H9 (cell line): ENCODE results near the gene TBC1D9. TPM values are rescaled to one million over a fixed set of nuclear protein-coding genes. Genes with fewer than 3 reads are reported as not detected.

Experiments
- DNase-seq: peaks from one replicate; pipeline ENCODE4 v3.0.0-alpha.2; 2017
- H2AFZ ChIP-seq: one replicate; pipeline ENCODE4 v1.6.1; 2013; ENCODE audit warnings: mild to moderate bottlenecking, low read length, control low read depth, moderate library complexity
- H2AK5ac ChIP-seq: 2 replicates; pipeline ENCODE4 v1.6.1; 2013; ENCODE audit warnings: low read length, control low read depth, mixed read lengths; ENCODE audit not compliant: insufficient read length
- H2BK120ac ChIP-seq: one replicate; pipeline ENCODE4 v1.6.1; 2013; ENCODE audit warnings: low read depth, mild to moderate bottlenecking, low read length, control low read depth, inconsistent platforms; ENCODE audit not compliant: poor library complexity, severe bottlenecking
- H2BK12ac ChIP-seq: 2 replicates; pipeline ENCODE4 v1.6.1; 2013; ENCODE audit warnings: low read length, control low read depth, mixed read lengths, low read depth; ENCODE audit not compliant: insufficient read length
- H2BK15ac ChIP-seq: 2 replicates; pipeline ENCODE4 v1.6.1; 2013; ENCODE audit warnings: low read depth, low read length, control low read depth
- H2BK20ac ChIP-seq: one replicate; pipeline ENCODE4 v1.6.1; 2013; ENCODE audit warnings: low read depth, mild to moderate bottlenecking, low read length, control low read depth, inconsistent platforms; ENCODE audit not compliant: poor library complexity, severe bottlenecking
- H2BK5ac ChIP-seq: 2 replicates; pipeline ENCODE4 v1.6.1; 2013; ENCODE audit warnings: low read length, control low read depth, mixed read lengths; ENCODE audit not compliant: insufficient read length
- H3K14ac ChIP-seq: 2 replicates; pipeline ENCODE4 v1.6.1; 2013; ENCODE audit warnings: low read length, control low read depth; ENCODE audit not compliant: insufficient read depth
- H3K18ac ChIP-seq: 2 replicates; pipeline ENCODE4 v1.6.1; 2013; ENCODE audit warnings: low read depth, mild to moderate bottlenecking, mixed read lengths, low read length, control low read depth; ENCODE audit not compliant: insufficient read length
- H3K23ac ChIP-seq: 2 replicates; pipeline ENCODE4 v1.6.1; 2013; ENCODE audit warnings: low read length, control low read depth, mixed read lengths, low read depth; ENCODE audit not compliant: insufficient read length
- H3K23me2 ChIP-seq: 2 replicates; pipeline ENCODE4 v1.6.1; 2013; ENCODE audit warnings: low read depth, mild to moderate bottlenecking, mixed read lengths, low read length, control low read depth; ENCODE audit not compliant: insufficient read length, poor library complexity, severe bottlenecking
- H3K27ac ChIP-seq: 2 replicates; pipeline ENCODE4 v1.5.1; 2013; ENCODE audit warnings: low read length, control low read depth, mixed read lengths, low read depth; ENCODE audit not compliant: insufficient read length
- H3K27me3 ChIP-seq: 2 replicates; pipeline ENCODE4 v1.6.1; 2013; ENCODE audit warnings: low read length, control low read depth, inconsistent platforms; ENCODE audit not compliant: insufficient read depth
- H3K4ac ChIP-seq: 2 replicates; pipeline ENCODE4 v1.6.1; 2013; ENCODE audit warnings: low read depth, mild to moderate bottlenecking, control low read depth, inconsistent platforms, low read length, moderate library complexity
- H3K4me1 ChIP-seq: 2 replicates; pipeline ENCODE4 v1.6.1; 2013; ENCODE audit warnings: low read length, control low read depth, inconsistent platforms; ENCODE audit not compliant: insufficient read depth
- H3K4me2 ChIP-seq: 2 replicates; pipeline ENCODE4 v1.6.1; 2013; ENCODE audit warnings: low read length, control low read depth, mixed read lengths; ENCODE audit not compliant: insufficient read length, insufficient read depth
- H3K56ac ChIP-seq: 2 replicates; pipeline ENCODE4 v1.6.1; 2013; ENCODE audit warnings: low read depth, mild to moderate bottlenecking, mixed read lengths, low read length, control low read depth; ENCODE audit not compliant: insufficient read length
- H3K79me1 ChIP-seq: 2 replicates; pipeline ENCODE4 v1.6.1; 2013; ENCODE audit warnings: low read depth, mild to moderate bottlenecking, moderate library complexity, low read length, control low read depth, inconsistent platforms; ENCODE audit not compliant: insufficient read depth, poor library complexity, severe bottlenecking
- H3K79me2 ChIP-seq: 2 replicates; pipeline ENCODE4 v1.6.1; 2013; ENCODE audit warnings: low read length, control low read depth, inconsistent platforms; ENCODE audit not compliant: insufficient read depth
- H3K9ac ChIP-seq: 2 replicates; pipeline ENCODE4 v1.6.1; 2013; ENCODE audit warnings: low read length, control low read depth, mixed read lengths; ENCODE audit not compliant: insufficient read length; ENCODE audit errors: extremely low read depth
- H3K9me3 ChIP-seq: one replicate; pipeline ENCODE4 v1.6.1; 2013; ENCODE audit warnings: low read depth, low read length, inconsistent platforms; ENCODE audit not compliant: control insufficient read depth
- H3T11ph ChIP-seq: one replicate; pipeline ENCODE4 v1.6.1; 2013; ENCODE audit warnings: mild to moderate bottlenecking, low read length, control low read depth, inconsistent platforms
- H4K20me1 ChIP-seq: one replicate; pipeline ENCODE4 v1.6.1; 2013; ENCODE audit not compliant: control insufficient read depth, insufficient read length, insufficient read depth
- H4K5ac ChIP-seq: 2 replicates; pipeline ENCODE4 v1.6.1; 2013; ENCODE audit warnings: low read depth, mild to moderate bottlenecking, mixed read lengths, low read length, control low read depth; ENCODE audit not compliant: insufficient read length
- H4K8ac ChIP-seq: replicated peaks from 2 replicates; pipeline ENCODE4 v1.6.1; 2013; ENCODE audit warnings: low read length, control low read depth, mixed read lengths, low read depth; ENCODE audit not compliant: insufficient read length
- H4K91ac ChIP-seq: 2 replicates; pipeline ENCODE4 v1.6.1; 2013; ENCODE audit warnings: low read depth, mild to moderate bottlenecking, moderate library complexity, mixed read lengths, low read length, control low read depth; ENCODE audit not compliant: insufficient read length
- H3K27ac Mint-ChIP-seq, 3 experiments: 2 replicates in 2 of 3; 3 replicates in 1 of 3; pipeline ENCODE4 v1.8.0; 2020 to 2021; ENCODE audit warnings: mixed read lengths in 3 of 3, mild to moderate bottlenecking in 1 of 3, moderate library complexity in 1 of 3
- H3K27me3 Mint-ChIP-seq: 2 replicates; pipeline ENCODE4 v1.8.0; 2021; ENCODE audit warnings: low read depth, mild to moderate bottlenecking, moderate library complexity, mixed read lengths
- H3K36me3 Mint-ChIP-seq, 3 experiments: 2 replicates in 2 of 3; 3 replicates in 1 of 3; pipeline ENCODE4 v1.8.0; 2020 to 2021; ENCODE audit warnings: low read depth in 3 of 3, mixed read lengths in 3 of 3; ENCODE audit not compliant: insufficient read depth in 1 of 3
- H3K4me1 Mint-ChIP-seq, 2 experiments: 2 replicates each; pipeline ENCODE4 v1.8.0; 2020; ENCODE audit warnings: mixed read lengths in 2 of 2
- H3K4me3 Mint-ChIP-seq, 2 experiments: 2 replicates in 1 of 2; 3 replicates in 1 of 2; pipeline ENCODE4 v1.8.0; 2020 to 2021; ENCODE audit warnings: mild to moderate bottlenecking in 2 of 2, mixed read lengths in 2 of 2, moderate library complexity in 1 of 2
- H3K9me3 Mint-ChIP-seq, 2 experiments: 2 replicates in 1 of 2; 3 replicates in 1 of 2; pipeline ENCODE4 v1.8.0; 2020; ENCODE audit warnings: mild to moderate bottlenecking in 2 of 2, mixed read lengths in 2 of 2, moderate library complexity in 1 of 2
- CTCF ChIP-seq: fragments of 200-600 bp; sonication (generic); conservative IDR thresholded peaks from 3 replicates; pipeline ENCODE4 v1.8.0; 2021; ENCODE audit warnings: antibody characterized with exemption, mild to moderate bottlenecking
- WGBS: extraction: QIAGEN DNeasy Blood & Tissue Kit; methylation state at CpG from one replicate; pipeline ENCODE4 v1.1.7; 2013; ENCODE audit warnings: missing lambda C conversion rate, low lambda C conversion rate, mixed read lengths; ENCODE audit not compliant: insufficient read length; ENCODE audit errors: extremely low coverage; 5-methylcytosine and 5-hydroxymethylcytosine counted together
- total RNA-seq: library from RNA; stranded (reverse); gene quantifications from 2 replicates; pipeline ENCODE4 v1.2.1, GENCODE V29; 2021

TBC1D9 gene
- total RNA-seq, 1 experiment from 2014 or later = 0.63 TPM

- no peak overlapping the region for H2BK20ac ChIP-seq
- no peak overlapping the region for H3K14ac ChIP-seq
- H2BK12ac ChIP-seq = no peak overlapping the region
- no peak overlapping the region for H2BK120ac ChIP-seq
- H4K8ac ChIP-seq = no peak overlapping the region
- Mint-ChIP-seq H3K36me3 (no peaks in the 10 kb centered on the region), H3K4me3 (no peak overlapping the region), H3K9me3 (no peaks in the 10 kb centered on the region), H3K27ac (no peak overlapping the region), H3K4me1 (peaks cover 4 to 7% of the 10 kb centered on the region in 2 experiments; a peak in 3 of 4 replicates), H3K27me3 (no peaks in the 10 kb centered on the region; the same call in 1 of the 2 replicates)
- no peak overlapping the region for H3K27ac ChIP-seq
- no peak for TF ChIP-seq CTCF
- H3K56ac ChIP-seq = no peak overlapping the region
- H3K27me3 ChIP-seq = no peaks in the 10 kb centered on the region
- no peak for DNase-seq
- H3K4me2 ChIP-seq = no peak overlapping the region
- no peak overlapping the region for H3K18ac ChIP-seq
- no peak overlapping the region for H3K4ac ChIP-seq
- H3K79me1 ChIP-seq = no peaks in the 10 kb centered on the region
- no peak overlapping the region for H3K23ac ChIP-seq
- no peaks in the 10 kb centered on the region for H3K79me2 ChIP-seq
- H4K20me1 ChIP-seq = no peaks in the 10 kb centered on the region
- no CpG with 5 or more reads among the region's 5 CpGs for WGBS
- no peak overlapping the region for H4K5ac ChIP-seq
- no peak overlapping the region for H2AK5ac ChIP-seq
- H2BK5ac ChIP-seq = no peak overlapping the region
- H3K23me2 ChIP-seq = no peaks in the 10 kb centered on the region
- no peak overlapping the region for H2AFZ ChIP-seq
- H3K4me1 ChIP-seq = no peaks in the 10 kb centered on the region
- no peak overlapping the region for H2BK15ac ChIP-seq
- H4K91ac ChIP-seq = no peak overlapping the region
- H3K9me3 ChIP-seq = no peaks in the 10 kb centered on the region
- H3T11ph ChIP-seq = no peak overlapping the region
- H3K9ac ChIP-seq = no peak overlapping the region
Observed at GRCh38 chr4:140724760-140725159, 31.4 kb downstream of the TBC1D9 start.
